GM12878 (cell line): Measurements from ENCODE around the gene STX4. TPM values are rescaled to one million over a fixed set of nuclear protein-coding genes. Genes with fewer than 3 reads are reported as not detected.

Source experiments
- BCL11A ChIP-seq: IDR thresholded peaks from 2 replicates; pipeline ENCODE4 v1.6.1; 2011; ENCODE audit warnings: low read depth, low read length
- CHD4 ChIP-seq: fragments of 200-600 bp; sonication (generic); IDR thresholded peaks from 2 replicates; pipeline ENCODE4 v1.6.1; 2016; ENCODE audit warnings: mild to moderate bottlenecking
- HDAC2 ChIP-seq: fragments of 200-600 bp; sonication (generic); IDR thresholded peaks from 2 replicates; pipeline ENCODE4 v1.6.1; 2017
- MEF2A ChIP-seq: IDR thresholded peaks from 2 replicates; pipeline ENCODE4 v1.6.1; 2011; ENCODE audit warnings: low read depth, mild to moderate bottlenecking, low read length, moderate library complexity; ENCODE audit not compliant: insufficient read depth
- MXI1 ChIP-seq: fragments of 150-350 bp; IDR thresholded peaks from 2 replicates; pipeline ENCODE4 v1.6.1; 2011; ENCODE audit warnings: low read depth, mild to moderate bottlenecking, inconsistent platforms, low read length, improper control_type of control experiment
- RAD51 ChIP-seq: fragments of 450-650 bp; IDR thresholded peaks from 2 replicates; pipeline ENCODE4 v1.6.1; 2016; ENCODE audit warnings: moderate library complexity, mild to moderate bottlenecking, inconsistent platforms
- RCOR1 ChIP-seq: conservative IDR thresholded peaks from 2 replicates; pipeline ENCODE4 v1.6.1; 2012; ENCODE audit warnings: low read depth, low read length, improper control_type of control experiment
- SIN3A ChIP-seq: IDR thresholded peaks from 2 replicates; pipeline ENCODE4 v1.6.1; 2012; ENCODE audit warnings: low read depth, low read length, improper control_type of control experiment
- STAT3 ChIP-seq: IDR thresholded peaks from 2 replicates; pipeline ENCODE4 v1.6.1; 2011; ENCODE audit warnings: low read depth, low read length, improper control_type of control experiment
- SUPT20H ChIP-seq: IDR thresholded peaks from 2 replicates; pipeline ENCODE4 v1.6.1; 2011; ENCODE audit warnings: low read depth, mild to moderate bottlenecking, low read length, moderate library complexity, borderline replicate concordance; ENCODE audit not compliant: control insufficient read depth
- YY1 ChIP-seq: IDR thresholded peaks from 2 replicates; pipeline ENCODE4 v1.6.1; 2011; ENCODE audit warnings: low read depth, mild to moderate bottlenecking, low read length
- ZBED1 ChIP-seq: IDR thresholded peaks from 2 replicates; pipeline ENCODE4 v1.6.1; 2016; ENCODE audit warnings: borderline replicate concordance
- polyA plus RNA-seq, 11 experiments: library from polyadenylated mRNA; depleted of rRNA in 4 of 11; unstranded in 6 of 11; stranded (reverse) in 5 of 11; fragments of >200 nt; fragmentation: Nextera tagmentation in 4 of 11; fragmentation: Illumina TruSeq in 1 of 11; extraction: Ambion mirVana in 4 of 11; extraction: Trizol in 1 of 11; gene quantifications; 1 replicate in 1 of 11; 2 replicates in 10 of 11; pipeline versions ENCODE4 v1.2.1 to v1.2.3, GENCODE V29; 2011 to 2016; ENCODE audit warnings: inconsistent platforms in 2 of 11, missing spikeins in 2 of 11, low read depth in 1 of 11
- total RNA-seq, 4 experiments: library from RNA; depleted of rRNA in 3 of 4; stranded (reverse); fragments of >200 nt in 3 of 4; fragmentation: Illumina TruSeq in 1 of 4; extraction: Trizol in 1 of 4; gene quantifications; 2 replicates each; pipeline versions ENCODE4 v1.2.1 to v1.2.3, GENCODE V29; 2013 to 2021
- TF ChIP-seq, protein P1 (sequence below): fragments of 450-650 bp; conservative IDR thresholded peaks from 2 replicates; pipeline ENCODE4 v1.6.1; 2017; ENCODE audit warnings: mild to moderate bottlenecking, moderate library complexity
- TF ChIP-seq, protein P2 (sequence below): IDR thresholded peaks from 2 replicates; pipeline ENCODE4 v1.6.1; 2011; ENCODE audit warnings: borderline replicate concordance, low read depth, mild to moderate bottlenecking, moderate library complexity, mixed read lengths, low read length; ENCODE audit not compliant: insufficient read depth; ENCODE audit errors: extremely low read length
- TF ChIP-seq, protein P3 (sequence below): fragments of 450-650 bp; formaldehyde crosslinking; IDR thresholded peaks from 2 replicates; pipeline ENCODE4 v1.4.0; 2022; ENCODE audit warnings: mild to moderate bottlenecking, moderate library complexity
- TF ChIP-seq, protein P4 (sequence below): fragments of 150-350 bp; IDR thresholded peaks from 2 replicates; pipeline ENCODE4 v1.6.1; 2014; ENCODE audit warnings: mild to moderate bottlenecking, low read depth, low read length
- TF ChIP-seq, protein P5 (sequence below): IDR thresholded peaks from 2 replicates; pipeline ENCODE4 v1.6.1; 2012; ENCODE audit warnings: low read length, inconsistent platforms
- TF ChIP-seq, protein P6 (sequence below): fragments of 450-650 bp; IDR thresholded peaks from 2 replicates; pipeline ENCODE4 v1.6.1; 2014; ENCODE audit warnings: mild to moderate bottlenecking

STX4 gene
- total and polyA plus RNA-seq, 10 of the 15 experiments (the other 5 are each of a cell fraction or from before 2014, with no cell fraction given): 3.3 to 37.6 (median 22.6) TPM

DNA sequence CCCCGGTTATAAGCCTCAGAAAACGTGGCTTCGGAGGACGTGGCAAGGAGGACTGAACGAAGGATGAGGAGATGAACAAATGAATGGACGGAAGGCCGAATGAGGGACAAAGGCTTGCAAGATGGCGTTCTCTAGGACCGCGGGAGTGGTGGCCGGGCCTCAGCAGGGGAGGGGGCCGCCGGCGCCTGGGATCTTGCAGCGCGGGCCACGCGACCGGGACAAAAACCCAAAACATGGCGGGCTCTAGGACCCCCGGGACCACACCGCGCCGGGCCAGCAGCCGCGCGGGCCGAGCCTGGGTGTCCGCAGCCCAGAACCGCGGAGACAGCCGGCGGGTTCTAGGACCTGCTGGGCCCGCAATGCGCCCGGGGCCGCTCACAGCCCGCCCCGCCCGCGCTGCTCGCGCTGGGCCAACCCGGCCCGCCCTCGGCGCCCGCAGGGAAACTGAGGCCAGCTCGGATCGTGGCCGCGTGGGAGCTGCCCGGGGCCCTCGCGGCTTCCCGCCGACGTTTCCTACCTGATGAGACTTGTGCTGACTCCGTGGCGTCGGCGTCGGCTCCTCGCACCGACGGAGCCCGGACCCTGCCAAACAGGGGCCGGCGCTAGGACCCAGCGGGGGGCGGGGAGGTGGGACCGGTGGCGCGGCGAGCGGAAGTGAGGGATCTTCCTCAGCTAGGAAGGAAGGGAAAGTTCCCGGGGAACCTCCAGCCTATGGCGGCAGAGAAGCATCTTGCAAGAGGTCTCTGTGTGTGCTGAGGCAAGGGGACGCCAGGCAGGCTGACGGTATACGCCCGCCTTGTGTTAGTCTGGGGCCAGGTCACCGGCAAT lies 40.0 kb downstream of the STX4 start (continued):
- TF ChIP-seq, protein P1, sequence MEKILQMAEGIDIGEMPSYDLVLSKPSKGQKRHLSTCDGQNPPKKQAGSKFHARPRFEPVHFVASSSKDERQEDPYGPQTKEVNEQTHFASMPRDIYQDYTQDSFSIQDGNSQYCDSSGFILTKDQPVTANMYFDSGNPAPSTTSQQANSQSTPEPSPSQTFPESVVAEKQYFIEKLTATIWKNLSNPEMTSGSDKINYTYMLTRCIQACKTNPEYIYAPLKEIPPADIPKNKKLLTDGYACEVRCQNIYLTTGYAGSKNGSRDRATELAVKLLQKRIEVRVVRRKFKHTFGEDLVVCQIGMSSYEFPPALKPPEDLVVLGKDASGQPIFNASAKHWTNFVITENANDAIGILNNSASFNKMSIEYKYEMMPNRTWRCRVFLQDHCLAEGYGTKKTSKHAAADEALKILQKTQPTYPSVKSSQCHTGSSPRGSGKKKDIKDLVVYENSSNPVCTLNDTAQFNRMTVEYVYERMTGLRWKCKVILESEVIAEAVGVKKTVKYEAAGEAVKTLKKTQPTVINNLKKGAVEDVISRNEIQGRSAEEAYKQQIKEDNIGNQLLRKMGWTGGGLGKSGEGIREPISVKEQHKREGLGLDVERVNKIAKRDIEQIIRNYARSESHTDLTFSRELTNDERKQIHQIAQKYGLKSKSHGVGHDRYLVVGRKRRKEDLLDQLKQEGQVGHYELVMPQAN: peak; percentile 42
- TF ChIP-seq MXI1 (no peak; the same call in none of the 2 replicates), RCOR1 (0 out of 2 replicates have a peak, but pooled peaks have one; percentile 14), SIN3A (no peak; the same call in 1 of the 2 replicates), HDAC2 (no peak), CHD4 (no peak), SUPT20H (no peak), ZBED1 (no peak), YY1 (peak; percentile 87), STAT3 (no peak), MEF2A (no peak), BCL11A (no peak), RAD51 (no peak)
- TF ChIP-seq, protein P2, sequence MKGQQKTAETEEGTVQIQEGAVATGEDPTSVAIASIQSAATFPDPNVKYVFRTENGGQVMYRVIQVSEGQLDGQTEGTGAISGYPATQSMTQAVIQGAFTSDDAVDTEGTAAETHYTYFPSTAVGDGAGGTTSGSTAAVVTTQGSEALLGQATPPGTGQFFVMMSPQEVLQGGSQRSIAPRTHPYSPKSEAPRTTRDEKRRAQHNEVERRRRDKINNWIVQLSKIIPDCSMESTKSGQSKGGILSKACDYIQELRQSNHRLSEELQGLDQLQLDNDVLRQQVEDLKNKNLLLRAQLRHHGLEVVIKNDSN: no peak
- TF ChIP-seq, protein P3, sequence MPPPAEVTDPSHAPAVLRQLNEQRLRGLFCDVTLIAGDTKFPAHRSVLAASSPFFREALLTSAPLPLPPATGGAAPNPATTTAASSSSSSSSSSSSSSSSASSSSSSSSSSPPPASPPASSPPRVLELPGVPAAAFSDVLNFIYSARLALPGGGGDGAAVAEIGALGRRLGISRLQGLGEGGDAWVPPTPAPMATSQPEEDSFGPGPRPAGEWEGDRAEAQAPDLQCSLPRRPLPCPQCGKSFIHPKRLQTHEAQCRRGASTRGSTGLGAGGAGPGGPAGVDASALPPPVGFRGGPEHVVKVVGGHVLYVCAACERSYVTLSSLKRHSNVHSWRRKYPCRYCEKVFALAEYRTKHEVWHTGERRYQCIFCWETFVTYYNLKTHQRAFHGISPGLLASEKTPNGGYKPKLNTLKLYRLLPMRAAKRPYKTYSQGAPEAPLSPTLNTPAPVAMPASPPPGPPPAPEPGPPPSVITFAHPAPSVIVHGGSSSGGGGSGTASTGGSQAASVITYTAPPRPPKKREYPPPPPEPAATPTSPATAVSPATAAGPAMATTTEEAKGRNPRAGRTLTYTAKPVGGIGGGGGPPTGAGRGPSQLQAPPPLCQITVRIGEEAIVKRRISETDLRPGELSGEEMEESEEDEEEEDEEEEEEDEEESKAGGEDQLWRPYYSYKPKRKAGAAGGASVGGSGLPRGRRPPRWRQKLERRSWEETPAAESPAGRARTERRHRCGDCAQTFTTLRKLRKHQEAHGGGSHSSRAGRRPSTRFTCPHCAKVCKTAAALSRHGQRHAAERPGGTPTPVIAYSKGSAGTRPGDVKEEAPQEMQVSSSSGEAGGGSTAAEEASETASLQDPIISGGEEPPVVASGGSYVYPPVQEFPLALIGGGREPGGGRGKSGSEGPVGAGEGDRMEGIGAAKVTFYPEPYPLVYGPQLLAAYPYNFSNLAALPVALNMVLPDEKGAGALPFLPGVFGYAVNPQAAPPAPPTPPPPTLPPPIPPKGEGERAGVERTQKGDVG: no peak
- TF ChIP-seq, protein P4, sequence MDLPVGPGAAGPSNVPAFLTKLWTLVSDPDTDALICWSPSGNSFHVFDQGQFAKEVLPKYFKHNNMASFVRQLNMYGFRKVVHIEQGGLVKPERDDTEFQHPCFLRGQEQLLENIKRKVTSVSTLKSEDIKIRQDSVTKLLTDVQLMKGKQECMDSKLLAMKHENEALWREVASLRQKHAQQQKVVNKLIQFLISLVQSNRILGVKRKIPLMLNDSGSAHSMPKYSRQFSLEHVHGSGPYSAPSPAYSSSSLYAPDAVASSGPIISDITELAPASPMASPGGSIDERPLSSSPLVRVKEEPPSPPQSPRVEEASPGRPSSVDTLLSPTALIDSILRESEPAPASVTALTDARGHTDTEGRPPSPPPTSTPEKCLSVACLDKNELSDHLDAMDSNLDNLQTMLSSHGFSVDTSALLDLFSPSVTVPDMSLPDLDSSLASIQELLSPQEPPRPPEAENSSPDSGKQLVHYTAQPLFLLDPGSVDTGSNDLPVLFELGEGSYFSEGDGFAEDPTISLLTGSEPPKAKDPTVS: no peak
- TF ChIP-seq, protein P5, sequence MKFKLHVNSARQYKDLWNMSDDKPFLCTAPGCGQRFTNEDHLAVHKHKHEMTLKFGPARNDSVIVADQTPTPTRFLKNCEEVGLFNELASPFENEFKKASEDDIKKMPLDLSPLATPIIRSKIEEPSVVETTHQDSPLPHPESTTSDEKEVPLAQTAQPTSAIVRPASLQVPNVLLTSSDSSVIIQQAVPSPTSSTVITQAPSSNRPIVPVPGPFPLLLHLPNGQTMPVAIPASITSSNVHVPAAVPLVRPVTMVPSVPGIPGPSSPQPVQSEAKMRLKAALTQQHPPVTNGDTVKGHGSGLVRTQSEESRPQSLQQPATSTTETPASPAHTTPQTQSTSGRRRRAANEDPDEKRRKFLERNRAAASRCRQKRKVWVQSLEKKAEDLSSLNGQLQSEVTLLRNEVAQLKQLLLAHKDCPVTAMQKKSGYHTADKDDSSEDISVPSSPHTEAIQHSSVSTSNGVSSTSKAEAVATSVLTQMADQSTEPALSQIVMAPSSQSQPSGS: no peak
- TF ChIP-seq, protein P6, sequence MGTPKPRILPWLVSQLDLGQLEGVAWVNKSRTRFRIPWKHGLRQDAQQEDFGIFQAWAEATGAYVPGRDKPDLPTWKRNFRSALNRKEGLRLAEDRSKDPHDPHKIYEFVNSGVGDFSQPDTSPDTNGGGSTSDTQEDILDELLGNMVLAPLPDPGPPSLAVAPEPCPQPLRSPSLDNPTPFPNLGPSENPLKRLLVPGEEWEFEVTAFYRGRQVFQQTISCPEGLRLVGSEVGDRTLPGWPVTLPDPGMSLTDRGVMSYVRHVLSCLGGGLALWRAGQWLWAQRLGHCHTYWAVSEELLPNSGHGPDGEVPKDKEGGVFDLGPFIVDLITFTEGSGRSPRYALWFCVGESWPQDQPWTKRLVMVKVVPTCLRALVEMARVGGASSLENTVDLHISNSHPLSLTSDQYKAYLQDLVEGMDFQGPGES: no peak; the same call in 1 of the 2 replicates
